GM18909 (cell line): ENCODE results near the gene GPHN.
"Not testable (repeated sequence)": the region's sequence is repeated elsewhere in the genome, so short reads cannot be mapped to it uniquely, and the experiment has no call there.

Source experiments
- ATAC-seq: cut with Tn5 transposase; IDR thresholded peaks from one replicate; pipeline ENCODE4 v1.9.1; 2021; ENCODE audit warnings: mild to moderate bottlenecking; ENCODE audit not compliant: unreplicated experiment, poor library complexity

GPHN gene

DNA sequence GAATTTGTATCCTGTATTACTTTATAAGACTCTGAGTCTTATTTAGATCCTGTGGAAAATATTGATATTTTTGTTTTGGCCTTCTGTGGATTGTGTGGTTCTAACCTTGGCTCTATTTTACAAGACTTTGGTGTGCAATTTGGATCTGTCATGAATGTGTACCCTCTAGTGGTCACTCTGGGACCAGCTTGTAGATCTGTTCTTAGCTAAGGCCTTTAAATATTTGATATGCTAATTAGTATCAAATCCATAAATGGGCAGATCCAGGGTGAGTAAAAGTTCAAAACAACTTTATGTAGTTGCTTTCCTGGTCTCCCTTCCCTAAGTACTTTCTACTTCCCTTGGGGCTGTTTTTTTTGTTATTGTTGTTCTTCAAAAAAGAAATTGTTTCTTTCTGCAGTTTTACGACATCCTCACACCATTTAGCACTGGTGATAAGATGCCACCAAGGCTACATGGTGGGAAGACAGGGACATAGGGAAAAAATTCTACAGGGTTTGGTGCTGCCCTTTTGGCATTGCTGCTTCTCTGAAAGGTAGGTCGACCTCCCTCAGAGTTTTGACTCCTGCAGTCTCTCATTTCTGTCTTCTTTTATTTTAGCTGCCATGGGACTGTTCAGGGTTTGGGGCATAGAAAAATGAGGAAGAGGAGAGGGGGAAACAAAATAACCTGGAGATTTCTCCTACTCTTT, 238.5 kb downstream of the GPHN start:
- ATAC-seq = no peak

DNA sequence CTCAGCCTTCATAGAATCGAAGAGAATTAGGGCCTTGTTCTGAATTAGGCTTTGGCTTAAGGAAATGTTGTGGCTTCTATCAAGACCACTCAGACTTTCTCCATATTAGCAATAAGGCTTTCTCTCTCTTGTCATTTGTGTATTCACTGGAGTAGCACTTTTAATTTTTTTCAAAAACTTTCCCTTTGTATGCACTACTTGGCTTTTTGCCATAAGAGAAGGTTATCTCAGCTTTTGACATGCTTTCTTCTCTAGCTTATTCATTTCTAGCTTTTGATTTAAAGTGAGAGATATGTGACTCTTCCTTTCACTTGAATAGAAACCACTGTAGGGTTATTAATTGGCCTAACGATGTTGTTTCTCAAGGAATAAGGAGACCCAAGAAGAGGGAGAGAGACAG, 244.2 kb downstream of the GPHN start:
- peak; percentile 43 for ATAC-seq

DNA sequence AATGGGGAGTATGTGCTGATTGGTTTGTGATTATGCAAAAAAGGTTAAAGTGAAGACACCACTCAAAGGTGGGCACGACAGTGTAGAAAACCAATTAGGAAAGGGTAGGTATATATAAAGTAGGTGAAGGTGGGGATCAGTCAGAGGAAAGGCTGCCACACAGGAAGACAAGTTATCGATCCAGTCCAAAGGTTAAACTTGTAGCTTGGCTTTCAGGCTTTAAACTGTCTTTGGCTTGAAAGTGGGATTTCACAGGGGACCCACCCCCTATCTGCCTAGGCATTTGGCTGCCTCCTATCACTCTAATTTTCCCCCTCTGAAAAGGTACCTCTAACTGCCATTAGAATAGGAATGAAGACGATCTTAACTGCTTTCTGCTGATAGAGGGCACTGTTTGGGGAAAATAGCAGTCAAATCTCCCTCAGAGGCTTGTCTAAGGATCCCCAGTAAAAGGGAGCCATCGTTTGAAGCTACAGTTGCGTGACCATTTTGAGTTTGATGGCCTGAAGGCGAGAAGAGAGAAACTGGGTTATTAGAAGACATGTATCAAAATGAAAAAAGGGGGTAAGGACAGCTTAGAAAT, 250.2 kb downstream of the GPHN start:
- ATAC-seq = no peak

DNA sequence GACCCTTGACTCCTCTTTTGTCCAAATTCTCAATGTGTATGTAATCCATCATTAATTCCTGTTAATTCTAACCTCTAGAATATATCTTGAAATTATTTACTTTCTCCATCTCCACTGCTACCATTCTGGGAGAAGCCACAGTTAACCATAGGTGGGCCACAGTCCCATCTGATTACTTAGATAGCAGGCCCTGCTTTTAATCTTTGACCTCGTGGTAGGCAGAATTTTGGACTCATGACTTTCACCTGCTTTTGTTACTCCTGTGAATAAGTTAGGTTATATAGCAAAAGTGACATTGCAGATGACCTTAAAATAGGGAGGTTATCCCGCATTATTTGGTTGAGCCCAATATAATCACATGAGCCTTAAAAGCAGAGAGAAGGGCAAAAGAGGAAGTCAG, 264.2 kb downstream of the GPHN start:
- no peak for ATAC-seq

DNA sequence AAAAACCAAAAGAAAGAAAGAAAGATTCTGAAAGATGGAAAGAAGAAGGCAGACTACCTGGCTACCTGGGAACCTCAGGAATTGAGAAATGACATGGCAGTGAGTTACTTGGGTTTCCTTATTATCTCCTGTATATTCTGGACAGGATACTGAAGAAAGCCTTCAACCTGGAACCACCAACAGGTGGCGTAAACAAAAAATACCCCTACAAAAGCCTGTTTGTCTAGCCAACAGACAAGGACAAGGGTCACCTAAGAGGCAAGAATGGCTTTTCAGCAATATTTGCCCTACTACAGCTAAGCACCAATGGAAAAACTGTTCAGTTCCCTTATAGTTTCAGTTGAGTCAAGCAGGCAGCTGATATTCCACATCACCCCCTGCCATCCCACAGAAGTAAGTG, 274.9 kb downstream of the GPHN start:
- ATAC-seq = no peak

DNA sequence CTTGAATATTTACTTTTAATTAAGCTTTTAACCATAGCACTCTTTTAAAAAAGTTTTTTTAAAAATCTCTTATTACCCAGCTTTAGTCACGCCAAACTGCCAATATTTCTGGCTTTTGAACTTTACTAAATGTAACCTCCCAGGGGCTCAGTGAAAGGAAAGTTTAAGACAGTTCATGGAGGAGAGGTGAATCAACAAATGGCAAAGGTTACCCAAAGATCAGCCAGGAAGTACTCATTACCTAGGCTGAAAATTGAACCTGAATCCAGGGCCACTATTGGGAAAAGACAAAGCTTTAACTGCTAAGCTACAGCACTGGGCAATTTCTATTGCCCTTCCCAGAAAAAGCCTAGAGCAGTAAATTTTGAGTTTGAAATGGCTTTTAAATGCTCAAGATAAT, 282.2 kb downstream of the GPHN start:
- no peak for ATAC-seq

DNA sequence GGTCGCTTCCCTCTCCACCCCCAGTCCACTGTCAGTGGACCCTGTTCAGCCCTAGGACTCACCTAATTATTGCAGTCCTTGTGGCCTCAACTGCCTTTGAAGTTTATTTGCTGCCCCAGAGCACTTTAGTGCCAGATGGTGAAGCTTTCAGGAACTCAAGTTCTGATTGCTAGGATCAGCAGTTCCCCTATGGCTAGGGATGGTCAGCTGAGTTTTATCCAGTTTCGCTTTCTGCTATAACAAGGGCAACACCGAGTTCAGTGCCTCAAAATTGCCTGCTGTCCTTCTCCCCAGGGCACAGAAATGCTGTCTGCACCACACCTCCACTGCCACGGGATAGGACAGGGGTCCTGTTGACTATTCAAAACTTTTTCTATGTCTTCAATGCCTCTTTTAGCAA, 295.0 kb downstream of the GPHN start:
- ATAC-seq = no peak

DNA sequence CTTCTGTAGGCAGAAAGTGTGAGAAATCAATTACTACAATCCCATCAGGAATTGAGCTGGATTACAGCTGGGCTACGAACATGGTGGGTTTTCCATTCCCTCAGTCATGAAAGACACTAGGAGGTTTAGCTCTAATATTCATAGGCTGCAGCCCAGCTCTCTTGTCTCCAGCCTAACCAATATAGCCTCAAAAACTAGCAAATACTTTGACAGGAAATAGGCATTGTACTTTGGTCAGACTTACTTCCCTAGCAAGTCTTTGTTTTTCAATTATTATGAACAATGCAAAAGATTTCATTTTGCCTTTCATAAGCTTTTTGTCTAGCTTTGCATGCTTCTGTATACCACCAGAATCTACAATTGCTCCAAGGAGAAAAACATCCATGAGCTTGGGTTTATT, 296.2 kb downstream of the GPHN start:
- ATAC-seq = no peak

DNA sequence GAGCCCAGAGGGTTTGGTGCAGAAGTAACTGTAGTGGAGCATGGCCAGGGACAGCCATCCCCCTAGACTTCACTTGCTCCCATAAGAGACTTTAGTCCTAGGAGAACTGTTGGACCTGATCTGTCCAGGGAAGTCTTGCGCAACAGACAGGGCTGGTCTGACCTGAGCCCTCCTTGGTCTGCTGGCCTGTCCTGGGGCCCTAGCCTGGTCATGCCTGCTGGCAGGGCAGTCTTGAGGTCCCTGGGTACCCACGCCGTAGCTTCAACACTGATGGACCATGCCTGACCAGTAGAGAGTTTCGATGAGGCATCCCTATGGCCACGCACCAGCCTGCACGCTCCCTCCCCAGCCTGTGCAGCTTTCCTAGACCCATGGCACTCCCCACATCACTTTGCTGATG, 305.7 kb downstream of the GPHN start:
- no peak for ATAC-seq

DNA sequence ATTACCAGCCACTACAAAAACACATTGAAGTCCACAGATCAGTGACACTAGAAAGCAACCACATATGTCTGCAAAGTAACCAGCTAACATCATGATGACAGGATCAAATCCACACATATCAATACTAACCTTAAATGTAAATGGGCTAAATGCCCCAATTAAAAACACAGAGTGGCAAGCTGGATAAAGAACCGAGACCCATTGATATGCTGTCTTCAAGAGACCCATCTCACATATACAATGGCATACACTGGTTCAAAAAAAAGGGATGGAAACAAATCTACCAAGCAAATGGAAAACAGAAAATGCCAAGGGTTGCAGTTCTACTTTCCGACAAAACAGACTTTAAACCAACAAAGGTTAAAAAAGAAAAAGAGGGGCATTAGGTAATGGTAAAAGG, 307.7 kb downstream of the GPHN start:
- no peak for ATAC-seq

DNA sequence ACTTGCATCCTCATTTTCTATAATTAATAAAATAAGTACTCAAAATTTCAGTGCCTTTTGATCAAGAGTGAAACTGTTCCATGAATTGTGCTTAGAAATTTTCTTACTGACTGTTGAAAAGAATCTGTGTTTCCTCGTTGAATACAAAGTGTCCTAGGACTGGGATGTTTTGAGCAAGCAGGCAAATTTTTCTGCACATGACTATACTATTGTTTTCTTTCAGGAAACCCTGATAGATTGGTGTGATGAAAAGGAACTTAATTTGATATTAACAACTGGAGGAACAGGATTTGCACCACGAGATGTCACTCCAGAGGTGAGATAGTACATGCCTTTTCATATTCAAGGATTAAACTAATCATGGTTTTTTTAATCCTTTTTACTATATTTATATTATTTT, 316.3 kb downstream of the GPHN start:
- ATAC-seq = no peak

DNA sequence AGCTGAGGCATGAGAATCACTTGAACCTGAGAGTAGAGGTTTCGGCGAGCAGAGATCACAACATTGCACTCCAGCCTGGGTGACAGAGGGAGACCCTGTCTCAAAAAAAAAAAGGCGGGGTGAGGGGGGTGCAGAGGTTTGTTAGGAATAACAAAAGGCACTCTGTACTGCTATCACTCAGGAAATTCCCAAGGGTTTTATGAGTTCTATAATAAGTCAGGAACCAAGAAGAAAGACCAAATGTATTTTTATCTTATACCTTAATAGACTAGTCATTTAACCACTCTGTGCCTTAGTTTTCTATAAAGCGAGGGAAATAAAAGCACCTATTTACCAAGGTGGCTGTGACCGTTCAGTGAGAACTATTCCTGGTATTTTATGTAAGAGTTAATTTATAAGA, 319.2 kb downstream of the GPHN start:
- no peak for ATAC-seq

DNA sequence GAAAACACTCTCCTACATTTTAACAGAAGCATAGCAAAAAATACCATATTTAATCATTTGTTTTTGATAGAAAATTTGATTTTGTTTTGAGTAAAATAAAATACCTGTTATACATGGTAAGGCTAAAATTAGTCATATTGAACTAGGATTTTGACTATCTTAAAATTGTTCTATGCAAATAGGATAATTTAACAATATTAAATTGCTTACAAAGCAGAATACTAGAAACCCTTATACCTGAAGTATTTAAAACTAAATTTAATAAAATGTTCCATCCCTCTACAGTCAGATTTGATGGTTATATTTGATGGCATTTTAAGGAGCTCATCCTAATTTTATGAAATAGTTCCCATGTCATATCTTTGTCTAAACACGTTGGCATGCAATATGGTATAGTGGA, 323.2 kb downstream of the GPHN start:
- ATAC-seq = no peak

DNA sequence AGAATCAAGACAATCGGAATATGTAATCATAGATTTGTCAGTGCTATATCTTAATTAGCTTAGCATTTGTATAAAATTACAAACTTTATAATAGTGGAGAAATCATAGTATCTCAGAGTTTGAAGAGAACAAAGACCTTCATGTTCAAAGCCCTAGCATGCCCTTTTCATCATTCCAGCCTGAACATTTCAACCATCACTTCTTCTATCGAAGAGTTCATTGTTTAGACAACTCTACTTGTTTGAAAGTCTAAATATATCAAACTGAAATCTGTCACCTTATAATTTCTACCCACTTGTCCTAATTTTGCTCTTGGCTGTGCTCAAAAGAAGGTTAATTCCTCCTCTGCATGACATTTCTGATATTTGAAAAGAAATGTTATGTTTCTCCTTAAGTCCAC, 325.9 kb downstream of the GPHN start:
- no peak for ATAC-seq

DNA sequence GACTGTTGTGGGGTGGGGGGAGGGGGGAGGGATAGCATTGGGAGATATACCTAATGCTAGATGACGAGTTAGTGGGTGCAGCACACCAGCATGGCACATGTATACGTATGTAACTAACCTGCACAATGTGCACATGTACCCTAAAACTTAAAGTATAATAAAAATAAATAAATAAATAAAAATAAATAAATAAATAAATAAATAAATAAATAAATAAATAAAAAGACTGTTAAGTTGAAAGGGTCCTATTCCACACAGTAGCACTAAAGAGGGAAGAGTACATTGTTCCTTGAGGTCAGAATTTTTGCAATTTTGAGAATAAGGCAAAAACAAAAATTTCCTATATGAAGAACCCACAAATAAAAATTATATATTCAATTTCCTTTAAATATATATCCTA, 329.5 kb downstream of the GPHN start:
- not testable (repeated sequence) for ATAC-seq

DNA sequence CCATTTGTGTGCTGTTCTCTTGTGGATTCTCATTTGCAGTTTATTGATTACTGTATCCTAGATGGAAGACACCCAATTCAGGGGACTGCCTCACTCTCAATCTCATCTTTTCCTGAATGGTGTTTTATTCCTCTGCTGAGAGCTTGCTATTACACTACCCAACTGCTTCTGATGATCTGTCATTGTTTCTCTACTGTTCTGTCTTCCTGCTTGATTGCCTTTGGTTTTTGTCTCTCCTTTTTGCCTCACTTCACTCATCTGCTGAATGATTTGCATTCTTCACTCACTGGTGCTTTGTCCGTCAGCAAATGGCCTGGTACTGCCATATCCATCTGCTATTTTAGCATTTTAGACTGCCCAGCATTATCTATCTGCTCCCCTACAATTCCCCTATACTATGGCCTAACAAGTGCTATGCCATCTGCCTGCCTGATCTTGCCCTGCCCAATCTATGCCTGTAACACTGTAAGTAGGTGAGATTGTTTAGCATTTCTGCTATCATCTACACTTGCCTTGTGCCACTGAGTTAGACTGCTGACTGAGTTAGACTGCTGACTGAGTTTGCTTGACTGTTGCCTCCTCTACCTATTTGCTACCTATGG, 335.1 kb downstream of the GPHN start:
- no peak for ATAC-seq

DNA sequence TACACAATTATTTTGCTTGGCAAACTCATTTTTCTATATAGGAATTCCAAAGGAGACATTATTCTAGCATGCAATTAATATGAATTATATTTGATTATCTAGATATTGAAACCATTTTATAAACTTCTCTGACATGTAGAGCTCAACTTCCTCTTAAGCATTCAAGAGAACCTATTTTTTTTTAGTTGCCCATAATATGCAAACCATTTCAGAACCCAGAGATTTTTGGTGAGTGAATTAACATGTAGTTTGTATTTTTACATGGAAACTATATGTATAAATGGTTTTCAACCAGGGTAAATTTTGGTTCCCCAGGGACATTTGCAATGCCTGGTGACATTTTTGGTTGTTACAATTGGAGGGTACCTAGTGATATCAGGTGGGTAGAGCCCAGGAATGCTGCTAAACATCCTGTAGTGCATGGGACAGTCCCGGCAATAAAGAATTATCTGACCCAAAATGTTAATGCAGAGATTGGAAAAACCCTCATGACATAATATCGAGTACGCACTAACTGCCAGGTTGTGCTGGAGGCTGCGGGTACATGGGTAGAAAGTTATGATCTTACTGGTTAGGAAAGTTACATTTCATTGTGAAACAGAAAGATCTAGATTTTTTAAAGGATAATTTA, 342.4 kb downstream of the GPHN start:
- no peak for ATAC-seq

DNA sequence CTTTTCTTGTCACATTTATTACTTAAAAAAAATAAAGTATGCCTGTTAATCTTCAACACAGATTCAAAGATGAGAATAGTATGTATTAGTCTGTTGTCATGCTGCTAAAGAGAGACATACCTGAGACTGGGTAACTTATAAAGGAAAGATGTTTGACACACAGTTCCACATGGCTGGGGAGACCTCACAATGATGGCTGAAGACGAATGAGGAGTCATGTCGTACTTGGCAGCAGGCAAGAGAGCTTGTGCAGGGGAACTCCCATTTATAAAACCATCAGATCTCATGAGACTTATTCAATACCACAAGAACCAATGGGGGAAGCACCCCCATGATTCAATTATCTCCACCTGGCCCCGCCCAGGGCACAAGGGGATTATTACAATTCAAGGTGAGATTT, 345.4 kb downstream of the GPHN start:
- ATAC-seq = no peak

DNA sequence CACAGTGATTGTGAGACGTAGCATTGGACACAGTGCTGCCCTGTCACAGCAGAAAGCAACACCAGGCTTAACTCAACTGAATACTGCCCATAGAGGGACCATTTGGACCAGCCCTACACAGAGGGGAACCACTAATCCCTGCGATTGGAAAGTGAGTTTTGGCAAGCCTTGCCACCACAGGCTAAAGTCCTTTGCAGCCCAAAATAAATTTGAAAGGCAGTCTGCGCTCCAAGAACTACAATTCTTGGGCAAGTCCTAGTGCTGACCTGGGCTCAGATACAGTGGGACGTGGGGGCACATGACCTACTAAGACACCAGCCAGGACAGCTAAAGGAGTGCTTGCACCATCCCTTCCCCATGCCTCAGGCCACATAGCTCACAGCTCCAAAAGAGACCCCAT, 349.9 kb downstream of the GPHN start:
- ATAC-seq = no peak

DNA sequence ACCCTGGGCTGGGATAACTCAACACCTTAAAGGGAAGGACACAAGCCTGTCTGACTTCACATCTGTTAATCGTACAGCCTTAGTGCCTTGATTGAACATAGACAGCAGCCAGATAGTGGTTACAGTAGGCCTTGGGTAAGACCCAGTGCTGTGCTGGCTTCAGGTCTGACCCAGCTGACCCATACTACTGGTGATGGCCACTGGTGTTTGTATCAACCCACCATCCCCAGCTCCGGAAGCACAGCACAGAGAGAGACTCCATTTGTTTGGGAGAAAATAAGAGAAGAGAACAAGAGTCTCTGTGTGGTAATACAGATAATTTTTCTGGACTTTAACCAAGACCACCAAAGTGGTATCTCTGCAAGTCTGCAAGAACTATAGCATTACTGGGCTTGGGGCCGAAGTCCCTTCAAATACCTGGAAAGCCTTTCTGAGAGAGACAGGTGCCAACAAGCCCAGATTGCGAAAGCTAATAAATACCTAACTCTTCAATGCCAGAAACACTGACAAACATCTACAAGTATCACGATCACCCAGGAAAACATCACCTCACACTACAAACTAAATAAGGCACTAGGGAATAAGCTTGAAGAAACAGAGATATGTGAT, 351.2 kb downstream of the GPHN start:
- no peak for ATAC-seq

DNA sequence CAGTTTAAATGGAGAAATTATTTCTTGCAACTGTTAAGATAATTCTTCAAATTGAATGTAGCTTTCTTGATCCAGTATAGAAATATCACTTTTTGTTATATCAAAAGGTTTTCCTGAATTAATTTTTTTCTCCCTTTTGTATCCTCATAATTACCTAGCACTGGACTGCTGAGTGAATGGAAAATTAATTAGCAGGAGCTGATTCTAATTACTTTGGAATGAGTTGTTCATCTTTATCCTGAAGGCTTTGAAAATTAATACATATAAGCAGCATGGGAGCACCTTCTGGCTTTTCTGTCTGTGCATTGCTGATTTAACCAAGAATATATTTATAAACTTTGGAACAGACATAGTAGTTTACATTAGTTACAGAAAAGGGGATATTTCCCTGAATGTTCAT, 373.6 kb downstream of the GPHN start:
- no peak for ATAC-seq
